GM21515 (cell line): ENCODE measurements around the gene NKPD1.

Experiments used
- ATAC-seq: cut with Tn5 transposase; IDR thresholded peaks from one replicate; pipeline ENCODE4 v1.9.1; 2021; ENCODE audit not compliant: unreplicated experiment

The NKPD1 gene

GRCh38 chr19:45154064-45154827, 6.5 kb downstream of the NKPD1 start:
- ATAC-seq: no peak

GRCh38 chr19:45153339-45154063, 7.3 kb downstream of the NKPD1 start:
- no peak for ATAC-seq

GRCh38 chr19:45152504-45153338, 8.1 kb downstream of the NKPD1 start:
- ATAC-seq: no peak

GRCh38 chr19:45151821-45152503, 8.8 kb downstream of the NKPD1 start:
- ATAC-seq: no peak

- no peak for ATAC-seq
Measured at GRCh38 chr19:45151320-45151719, 9.5 kb downstream of the NKPD1 start.

DNA sequence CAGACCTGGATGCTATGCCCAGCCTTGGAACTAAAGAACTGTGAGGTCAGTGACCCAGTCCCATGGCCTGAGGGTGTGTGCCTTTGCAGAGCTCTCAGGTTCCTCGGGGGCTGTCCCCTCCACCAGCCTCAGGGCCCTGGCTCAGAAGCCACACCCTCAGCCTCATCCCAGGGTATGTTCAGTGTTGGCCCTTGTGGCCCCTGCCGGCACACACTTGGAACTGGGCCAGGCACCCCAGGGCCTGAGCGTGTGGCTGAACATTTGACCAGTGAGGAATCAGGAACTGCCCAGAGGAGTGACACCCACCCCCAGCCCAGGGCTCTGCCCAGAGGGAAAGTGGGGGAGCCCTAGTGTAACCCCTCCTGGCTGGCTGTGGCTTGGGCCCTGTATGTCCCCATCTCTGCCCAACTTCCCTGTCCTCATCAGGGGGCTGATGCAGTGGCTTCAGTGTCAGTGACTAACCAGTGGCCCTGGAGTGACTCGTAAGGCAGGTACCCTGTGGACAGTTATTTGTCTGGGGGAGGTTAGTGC, 10.0 kb downstream of the NKPD1 start:
- ATAC-seq: no peak

- ATAC-seq: no peak
Measured at GRCh38 chr19:45150180-45150579, 10.6 kb downstream of the NKPD1 start.

- no peak for ATAC-seq
Measured at GRCh38 chr19:45149129-45149528, 11.7 kb downstream of the NKPD1 start.

GRCh38 chr19:45147835-45148676, 12.7 kb downstream of the NKPD1 start:
- no peak for ATAC-seq

DNA sequence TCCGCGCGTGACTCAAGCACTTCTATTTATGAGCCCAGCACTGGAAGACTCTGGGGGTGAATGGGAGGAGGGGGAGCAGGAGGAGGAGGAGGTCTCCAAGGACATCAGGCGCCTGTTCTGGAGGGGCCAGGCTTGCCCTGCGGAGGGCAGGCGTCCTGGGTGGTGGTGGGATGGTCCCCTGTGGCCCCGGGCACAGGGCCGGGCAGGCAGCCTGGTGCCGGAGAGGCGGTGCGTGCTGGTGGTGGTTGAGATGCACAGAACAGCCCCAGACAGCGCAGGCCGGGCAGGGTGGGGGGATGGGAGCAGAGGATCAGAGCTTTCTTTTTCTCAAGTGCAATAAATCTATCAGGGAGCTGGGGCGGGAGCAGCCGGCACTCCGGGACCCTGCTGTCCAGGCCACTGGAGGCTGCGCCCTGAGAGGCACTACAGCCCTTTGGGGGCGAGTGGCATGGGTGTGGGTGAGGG, 14.0 kb downstream of the NKPD1 start:
- no peak for ATAC-seq

DNA sequence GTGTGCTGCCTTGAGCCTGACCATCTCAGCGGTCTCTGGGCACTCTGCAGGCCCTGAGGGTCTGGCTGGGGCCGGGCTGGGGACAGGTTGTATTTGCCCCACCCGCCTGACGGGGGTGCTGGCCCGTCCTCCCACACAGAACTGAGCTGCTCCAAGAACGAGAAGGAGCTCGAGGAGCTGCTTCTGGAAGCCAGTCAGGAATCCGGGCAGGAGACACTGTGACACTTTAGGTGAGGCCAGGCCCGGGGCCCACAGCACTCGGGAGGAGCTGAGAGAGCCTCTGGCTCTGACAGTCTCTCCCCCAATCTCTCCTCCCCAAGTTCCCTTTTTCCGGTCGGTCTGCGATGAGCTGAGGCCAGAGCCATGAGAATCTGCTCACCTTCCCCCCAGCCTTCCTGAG, 14.5 kb downstream of the NKPD1 start:
- no peak for ATAC-seq

- no peak for ATAC-seq
Measured at GRCh38 chr19:45145270-45146189, 15.3 kb downstream of the NKPD1 start.

GRCh38 chr19:45144431-45145269, 16.1 kb downstream of the NKPD1 start:
- ATAC-seq: no peak

GRCh38 chr19:45142726-45143110, 18.1 kb downstream of the NKPD1 start:
- no peak for ATAC-seq

DNA sequence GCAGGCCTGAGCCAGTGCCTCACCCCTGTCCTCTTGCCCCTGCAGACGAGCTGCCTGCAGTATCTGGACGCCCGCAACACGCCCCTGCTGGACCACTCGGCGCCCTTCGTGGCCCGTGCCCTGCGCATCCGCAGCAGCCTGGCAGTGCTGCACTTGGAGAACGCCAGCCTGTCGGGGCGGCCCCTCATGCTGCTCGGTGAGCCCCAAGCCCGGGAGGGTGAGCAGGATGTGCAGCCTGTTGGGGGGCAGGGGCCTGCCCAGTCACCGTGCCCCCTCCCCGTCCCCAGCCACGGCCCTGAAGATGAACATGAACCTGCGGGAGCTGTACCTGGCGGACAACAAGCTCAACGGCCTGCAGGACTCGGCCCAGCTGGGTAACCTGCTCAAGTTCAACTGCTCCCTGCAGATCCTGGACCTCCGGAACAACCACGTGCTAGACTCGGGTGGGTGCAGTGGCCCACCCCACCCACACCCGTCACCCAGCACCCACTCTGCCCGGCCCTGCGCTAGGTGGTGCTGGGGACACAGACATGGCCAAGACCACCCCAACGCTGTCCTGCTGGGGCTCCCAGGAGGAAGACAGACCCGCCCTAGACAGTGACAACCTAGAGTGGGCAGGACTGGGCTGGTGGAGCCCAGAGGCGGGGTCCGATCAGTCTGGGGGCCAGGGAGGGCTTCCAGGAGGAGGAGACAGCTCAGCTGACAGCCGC, 18.6 kb downstream of the NKPD1 start:
- no peak for ATAC-seq

DNA sequence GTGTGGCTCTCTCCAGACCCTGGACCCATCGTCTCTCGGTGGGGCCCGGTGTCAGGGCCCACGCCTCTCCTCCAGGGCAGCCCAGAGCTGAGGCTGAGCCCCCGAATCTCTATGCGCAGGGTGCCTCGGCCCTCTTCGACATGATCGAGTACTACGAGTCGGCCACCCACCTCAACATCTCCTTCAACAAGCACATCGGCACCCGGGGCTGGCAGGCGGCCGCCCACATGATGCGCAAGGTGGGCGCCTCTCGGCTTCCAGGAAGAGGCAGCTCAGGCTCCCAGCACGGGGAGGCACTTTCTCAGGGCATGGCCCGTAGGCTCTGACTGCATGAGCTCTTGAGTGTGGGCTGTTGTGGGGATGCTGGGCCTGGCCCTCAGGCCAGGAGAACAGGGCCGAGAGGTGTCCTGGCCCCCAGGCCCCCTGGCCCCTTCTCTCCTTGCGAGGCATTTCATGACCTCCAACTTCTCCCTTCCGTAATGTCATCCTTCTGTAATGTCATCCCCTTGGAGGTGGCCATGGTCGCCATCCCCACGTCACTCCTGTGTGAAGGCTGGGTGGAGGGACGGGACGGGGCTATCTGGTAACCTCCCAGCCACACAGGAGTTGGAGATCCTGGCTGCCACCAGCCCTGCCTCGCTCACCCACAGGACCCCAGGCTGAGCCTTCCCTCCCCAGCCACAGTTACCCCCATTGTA, 19.4 kb downstream of the NKPD1 start:
- no peak for ATAC-seq

GRCh38 chr19:45140533-45140932, 20.2 kb downstream of the NKPD1 start:
- ATAC-seq: no peak
